Mucosa of rectum (tissue), 2 donors: Measurements from ENCODE around the gene MARVELD2.
"Not testable (repeated sequence)": the region's sequence is repeated elsewhere in the genome, so short reads cannot be mapped to it uniquely, and the experiment has no call there.

Experiments used
- H3K27ac ChIP-seq, 2 donors: one replicate each; pipeline ENCODE4 v1.7.0; 2013; ENCODE audit warnings: inconsistent platforms in 2 of 2, low read depth in 2 of 2, low read length in 2 of 2
- H3K27me3 ChIP-seq, 2 donors: one replicate each; pipeline ENCODE4 v1.7.0; 2013; ENCODE audit warnings: low read length in 2 of 2; ENCODE audit not compliant: control insufficient read depth in 2 of 2, insufficient read depth in 2 of 2
- H3K36me3 ChIP-seq, 2 donors: one replicate each; pipeline ENCODE4 v1.7.0; 2013; ENCODE audit warnings: low read length in 2 of 2; ENCODE audit not compliant: control insufficient read depth in 2 of 2, insufficient read depth in 2 of 2
- H3K4me1 ChIP-seq, 2 donors: one replicate each; pipeline ENCODE4 v1.7.0; 2013; ENCODE audit warnings: low read length in 2 of 2, mild to moderate bottlenecking in 1 of 2; ENCODE audit not compliant: control insufficient read depth in 2 of 2, insufficient read depth in 2 of 2
- H3K4me3 ChIP-seq, 2 donors: one replicate each; pipeline ENCODE4 v1.7.0; 2013; ENCODE audit warnings: low read length in 2 of 2
- H3K9ac ChIP-seq, 2 donors: one replicate each; pipeline ENCODE4 v1.7.0; 2013; ENCODE audit warnings: low read length in 2 of 2, low read depth in 1 of 2, mild to moderate bottlenecking in 1 of 2
- H3K9me3 ChIP-seq, 2 donors: one replicate each; pipeline ENCODE4 v1.7.0; 2013; ENCODE audit warnings: low read length in 2 of 2; ENCODE audit not compliant: control insufficient read depth in 2 of 2
- donor health status: healthy.
- donor health status: Normal muscosa, but diverticular disease.

Gene MARVELD2

GRCh38 chr5:69467442-69468225 is 52.7 kb downstream of the MARVELD2 start:
- H3K27ac ChIP-seq: no peak overlapping the region
- no peaks in the 10 kb centered on the region for H3K4me1 ChIP-seq
- no peaks in the 10 kb centered on the region for H3K36me3 ChIP-seq
- H3K4me3 ChIP-seq: no peak overlapping the region
- no peaks in the 10 kb centered on the region for H3K9me3 ChIP-seq
- H3K9ac ChIP-seq: no peak overlapping the region
- no peaks in the 10 kb centered on the region for H3K27me3 ChIP-seq

GRCh38 chr5:69468631-69469030 is 53.7 kb downstream of the MARVELD2 start:
- Histone ChIP-seq H3K9me3 (no peaks in the 10 kb centered on the region), H3K27me3 (no peaks in the 10 kb centered on the region), H3K36me3 (no peaks in the 10 kb centered on the region), H3K4me3 (no peak overlapping the region), H3K9ac (no peak overlapping the region), H3K4me1 (no peaks in the 10 kb centered on the region), H3K27ac (no peak overlapping the region)

- not testable (repeated sequence) for H3K9ac ChIP-seq, H3K27me3 ChIP-seq, H3K4me1 ChIP-seq, H3K36me3 ChIP-seq, H3K9me3 ChIP-seq, H3K4me3 ChIP-seq, H3K27ac ChIP-seq
These were observed 56.6 kb downstream of the MARVELD2 start for GRCh38 chr5:69471516-69471915.

- not testable (repeated sequence) for H3K9ac ChIP-seq
These were observed 57.7 kb downstream of the MARVELD2 start for GRCh38 chr5:69472535-69473143.

GRCh38 chr5:69477170-69477569 is 62.3 kb downstream of the MARVELD2 start:
- Histone ChIP-seq H3K4me3 (no peak overlapping the region), H3K9ac (no peak overlapping the region), H3K4me1 (no peaks in the 10 kb centered on the region), H3K27me3 (no peaks in the 10 kb centered on the region), H3K9me3 (no peaks in the 10 kb centered on the region), H3K27ac (no peak overlapping the region), H3K36me3 (no peaks in the 10 kb centered on the region)

More at GRCh38 chr5:69472535-69473143, 57.7 kb downstream of the MARVELD2 start:
- not testable (repeated sequence) for H3K36me3 ChIP-seq, H3K9me3 ChIP-seq, H3K27me3 ChIP-seq, H3K27ac ChIP-seq, H3K4me1 ChIP-seq, H3K4me3 ChIP-seq

GRCh38 chr5:69478296-69478695 is 63.4 kb downstream of the MARVELD2 start:
- H3K4me3 ChIP-seq, H3K9ac ChIP-seq, H3K27ac ChIP-seq: not testable (repeated sequence)

GRCh38 chr5:69484891-69485290 is 70.0 kb downstream of the MARVELD2 start:
- H3K4me3 ChIP-seq: no peak overlapping the region
- no peak overlapping the region for H3K27ac ChIP-seq
- H3K27me3 ChIP-seq: no peaks in the 10 kb centered on the region
- no peaks in the 10 kb centered on the region for H3K4me1 ChIP-seq
- no peaks in the 10 kb centered on the region for H3K36me3 ChIP-seq
- H3K9me3 ChIP-seq: no peaks in the 10 kb centered on the region
- no peak overlapping the region for H3K9ac ChIP-seq

More at GRCh38 chr5:69478296-69478695, 63.4 kb downstream of the MARVELD2 start:
- not testable (repeated sequence) for H3K9me3 ChIP-seq, H3K36me3 ChIP-seq, H3K27me3 ChIP-seq, H3K4me1 ChIP-seq

GRCh38 chr5:69485471-69485870 is 70.6 kb downstream of the MARVELD2 start:
- H3K4me3 ChIP-seq: no peak overlapping the region
- no peaks in the 10 kb centered on the region for H3K36me3 ChIP-seq
- no peak overlapping the region for H3K9ac ChIP-seq
- no peak overlapping the region for H3K27ac ChIP-seq
- H3K4me1 ChIP-seq: no peaks in the 10 kb centered on the region
- H3K27me3 ChIP-seq: no peaks in the 10 kb centered on the region
- no peaks in the 10 kb centered on the region for H3K9me3 ChIP-seq

- Histone ChIP-seq H3K4me1 (peaks cover 4 to 6% of the 10 kb centered on the region in 2 donors), H3K4me3 (no peak overlapping the region), H3K27me3 (no peaks in the 10 kb centered on the region), H3K27ac (no peak overlapping the region), H3K9me3 (no peaks in the 10 kb centered on the region), H3K9ac (no peak overlapping the region), H3K36me3 (no peaks in the 10 kb centered on the region)
These were observed 74.3 kb downstream of the MARVELD2 start for GRCh38 chr5:69489246-69489645.

- H3K27me3 ChIP-seq: no peaks in the 10 kb centered on the region
- H3K9me3 ChIP-seq: no peaks in the 10 kb centered on the region
- no peaks in the 10 kb centered on the region for H3K36me3 ChIP-seq
- H3K4me3 ChIP-seq: no peak overlapping the region
- H3K4me1 ChIP-seq: peaks cover 4 to 6% of the 10 kb centered on the region in 2 donors
- no peak overlapping the region for H3K9ac ChIP-seq
- no peak overlapping the region for H3K27ac ChIP-seq
These were observed 76.1 kb downstream of the MARVELD2 start for GRCh38 chr5:69491027-69491426.
